OCI-M2 (cell line): ENCODE results near the gene RAD54L.
A peak's percentile ranks its signal among the peaks of the same experiment; 100 is the strongest.
"Not testable (repeated sequence)": the region's sequence is repeated elsewhere in the genome, so short reads cannot be mapped to it uniquely, and the experiment has no call there.

Experiments
- DNase-seq: peaks from one replicate; lab custom pipeline; 2025; ENCODE audit not compliant: unreplicated experiment; lab: John Stamatoyannopoulos, UW

RAD54L gene

GRCh38 chr1:46238865-46239264, 8.7 kb upstream of the RAD54L start:
- DNase-seq: not testable (repeated sequence)

GRCh38 chr1:46241733-46242132, 5.8 kb upstream of the RAD54L start:
- not testable (repeated sequence) for DNase-seq

- no peak for DNase-seq
Observed at GRCh38 chr1:46242918-46243317, 4.6 kb upstream of the RAD54L start.

GRCh38 chr1:46243831-46244230, 3.7 kb upstream of the RAD54L start:
- DNase-seq: not testable (repeated sequence)

- no peak for DNase-seq
Observed at GRCh38 chr1:46244656-46245371, 2.7 kb upstream of the RAD54L start.

GRCh38 chr1:46246136-46246535, 1.4 kb upstream of the RAD54L start:
- DNase-seq: not testable (repeated sequence)

GRCh38 chr1:46246548-46247435, 771 bp upstream of the RAD54L start:
- peak; percentile 75 for DNase-seq

GRCh38 chr1:46248122-46248920, 758 bp downstream of the RAD54L start:
- DNase-seq: no peak

GRCh38 chr1:46254668-46255067, 7.1 kb downstream of the RAD54L start:
- no peak for DNase-seq

GRCh38 chr1:46256523-46256922, 9.0 kb downstream of the RAD54L start:
- no peak for DNase-seq

- no peak for DNase-seq
Observed at GRCh38 chr1:46262508-46262907, 14.9 kb downstream of the RAD54L start.

GRCh38 chr1:46263146-46263545, 15.6 kb downstream of the RAD54L start:
- DNase-seq: no peak

- DNase-seq: no peak
Observed at GRCh38 chr1:46268578-46268977, 21.0 kb downstream of the RAD54L start.

- no peak for DNase-seq
Observed at GRCh38 chr1:46274225-46275029, 26.9 kb downstream of the RAD54L start.

GRCh38 chr1:46275030-46275337, 27.4 kb downstream of the RAD54L start:
- no peak for DNase-seq

- DNase-seq: no peak
Observed at GRCh38 chr1:46277658-46278373, 30.3 kb downstream of the RAD54L start.

GRCh38 chr1:46278807-46279206, 31.2 kb downstream of the RAD54L start:
- no peak for DNase-seq

- no peak for DNase-seq
Observed at GRCh38 chr1:46280092-46280491, 32.5 kb downstream of the RAD54L start.

- no peak for DNase-seq
Observed at GRCh38 chr1:46281021-46281420, 33.5 kb downstream of the RAD54L start.

GRCh38 chr1:46284058-46284457, 36.5 kb downstream of the RAD54L start:
- DNase-seq: no peak
